ENCODE results near the gene DHX58.

DNA sequence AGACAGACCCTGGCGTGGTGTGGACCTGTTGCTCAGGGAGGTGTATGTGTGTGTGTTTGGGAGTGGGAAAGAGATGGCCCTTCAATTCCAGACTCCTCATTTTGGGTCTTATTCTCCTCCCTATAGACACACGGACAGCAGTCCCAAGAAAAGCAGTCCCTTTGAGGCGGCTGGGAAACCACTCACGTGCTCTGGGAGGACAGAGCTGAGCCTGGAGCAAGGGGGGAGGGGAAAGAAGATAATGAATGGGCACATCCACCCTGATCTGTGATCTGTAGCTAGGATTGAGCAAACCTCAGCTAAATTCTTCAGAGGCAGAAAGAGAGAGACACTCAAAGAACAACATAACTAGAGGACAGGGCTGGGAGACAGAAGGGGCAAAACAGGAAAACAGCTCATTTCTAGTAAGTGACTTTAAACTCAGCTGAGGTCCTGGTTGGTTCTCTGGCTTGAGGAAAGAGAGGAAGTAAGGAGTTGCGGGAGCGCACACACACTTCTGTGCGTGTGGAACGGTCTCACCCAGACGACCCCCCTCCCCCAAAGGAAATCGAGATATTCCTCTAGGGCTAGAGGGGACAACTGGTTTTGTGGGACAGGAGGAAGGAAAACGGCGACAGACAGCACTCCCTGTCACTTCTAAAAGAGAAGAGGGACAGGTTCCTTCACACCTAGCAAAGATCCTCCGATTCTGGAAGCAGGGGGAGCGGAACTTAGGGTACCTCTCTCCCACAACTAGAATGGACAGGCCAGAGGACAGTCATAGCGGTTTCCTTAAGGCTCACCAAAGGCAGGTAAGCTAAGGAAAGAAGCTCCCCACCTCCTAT is 41.6 kb upstream of the DHX58 start:
- TF ChIP-seq POLR2AphosphoS5 (IDR thresholded peaks at IDR 0.05; ENCODE audit: low read depth, low read length) = no peak
- TF ChIP-seq TAF1 (IDR thresholded peaks at IDR 0.05; ENCODE audit: borderline replicate concordance, insufficient read depth, low read length) = no peak
- TF ChIP-seq FOXP2 (optimal IDR thresholded peaks at IDR 0.05; ENCODE audit: borderline replicate concordance, extremely low read depth, extremely low read length, insufficient read depth) = no peak
- TF ChIP-seq, protein P1, sequence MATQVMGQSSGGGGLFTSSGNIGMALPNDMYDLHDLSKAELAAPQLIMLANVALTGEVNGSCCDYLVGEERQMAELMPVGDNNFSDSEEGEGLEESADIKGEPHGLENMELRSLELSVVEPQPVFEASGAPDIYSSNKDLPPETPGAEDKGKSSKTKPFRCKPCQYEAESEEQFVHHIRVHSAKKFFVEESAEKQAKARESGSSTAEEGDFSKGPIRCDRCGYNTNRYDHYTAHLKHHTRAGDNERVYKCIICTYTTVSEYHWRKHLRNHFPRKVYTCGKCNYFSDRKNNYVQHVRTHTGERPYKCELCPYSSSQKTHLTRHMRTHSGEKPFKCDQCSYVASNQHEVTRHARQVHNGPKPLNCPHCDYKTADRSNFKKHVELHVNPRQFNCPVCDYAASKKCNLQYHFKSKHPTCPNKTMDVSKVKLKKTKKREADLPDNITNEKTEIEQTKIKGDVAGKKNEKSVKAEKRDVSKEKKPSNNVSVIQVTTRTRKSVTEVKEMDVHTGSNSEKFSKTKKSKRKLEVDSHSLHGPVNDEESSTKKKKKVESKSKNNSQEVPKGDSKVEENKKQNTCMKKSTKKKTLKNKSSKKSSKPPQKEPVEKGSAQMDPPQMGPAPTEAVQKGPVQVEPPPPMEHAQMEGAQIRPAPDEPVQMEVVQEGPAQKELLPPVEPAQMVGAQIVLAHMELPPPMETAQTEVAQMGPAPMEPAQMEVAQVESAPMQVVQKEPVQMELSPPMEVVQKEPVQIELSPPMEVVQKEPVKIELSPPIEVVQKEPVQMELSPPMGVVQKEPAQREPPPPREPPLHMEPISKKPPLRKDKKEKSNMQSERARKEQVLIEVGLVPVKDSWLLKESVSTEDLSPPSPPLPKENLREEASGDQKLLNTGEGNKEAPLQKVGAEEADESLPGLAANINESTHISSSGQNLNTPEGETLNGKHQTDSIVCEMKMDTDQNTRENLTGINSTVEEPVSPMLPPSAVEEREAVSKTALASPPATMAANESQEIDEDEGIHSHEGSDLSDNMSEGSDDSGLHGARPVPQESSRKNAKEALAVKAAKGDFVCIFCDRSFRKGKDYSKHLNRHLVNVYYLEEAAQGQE (IDR thresholded peaks at IDR 0.05; ENCODE audit: insufficient read depth in 1 of 2, low read depth in 2 of 2, low read length in 2 of 2) = no peak
- no peak for TF ChIP-seq SIN3A (IDR thresholded peaks at IDR 0.05; ENCODE audit: borderline replicate concordance, insufficient read depth, low read length)

Data from PFSK-1 (cell line).